ENCODE results near the gene HIVEP3.

The HIVEP3 gene

GRCh38 chr1:41720861-41721410 lies 197.8 kb downstream of the HIVEP3 start:
- H3K27ac ChIP-seq (replicated peaks) = no peak overlapping the region
- TF ChIP-seq CTCF (IDR thresholded peaks at IDR 0.05; ENCODE audit: insufficient read depth, low read length) = no peak
- no peak for TF ChIP-seq POLR2AphosphoS5 (IDR thresholded peaks at IDR 0.05; ENCODE audit: low read depth)
- no peak for TF ChIP-seq SPI1 (IDR thresholded peaks at IDR 0.05; ENCODE audit: borderline replicate concordance, low read depth)
- TF ChIP-seq REST (IDR thresholded peaks at IDR 0.05; ENCODE audit: insufficient replicate concordance, low read depth) = no peak
- no peaks in the 10 kb centered on the region for H3K27me3 ChIP-seq (ENCODE audit: insufficient read depth, poor library complexity, severe bottlenecking)
- no peak overlapping the region for H3K4me3 ChIP-seq (replicated peaks; ENCODE audit: insufficient read depth, low read length)
- DNase-seq (ENCODE audit: low read depth in 1 of 2, low spot score in 1 of 2) = no peak

- no peak overlapping the region for H3K4me3 ChIP-seq (replicated peaks; ENCODE audit: insufficient read depth, low read length)
- H3K27ac ChIP-seq (replicated peaks) = no peak overlapping the region
- TF ChIP-seq GABPA (IDR thresholded peaks at IDR 0.05; ENCODE audit: low read depth) = no peak
- no peak for TF ChIP-seq REST (IDR thresholded peaks at IDR 0.05; ENCODE audit: insufficient replicate concordance, low read depth)
- TF ChIP-seq SPI1 (IDR thresholded peaks at IDR 0.05; ENCODE audit: borderline replicate concordance, low read depth) = no peak
- TF ChIP-seq CTCF (IDR thresholded peaks at IDR 0.05; ENCODE audit: insufficient read depth, low read length) = no peak
- DNase-seq (ENCODE audit: low read depth in 1 of 2, low spot score in 1 of 2) = no peak
- no peaks in the 10 kb centered on the region for H3K27me3 ChIP-seq (ENCODE audit: insufficient read depth, poor library complexity, severe bottlenecking)
Measured at GRCh38 chr1:41719590-41719989, 199.1 kb downstream of the HIVEP3 start.

DNA sequence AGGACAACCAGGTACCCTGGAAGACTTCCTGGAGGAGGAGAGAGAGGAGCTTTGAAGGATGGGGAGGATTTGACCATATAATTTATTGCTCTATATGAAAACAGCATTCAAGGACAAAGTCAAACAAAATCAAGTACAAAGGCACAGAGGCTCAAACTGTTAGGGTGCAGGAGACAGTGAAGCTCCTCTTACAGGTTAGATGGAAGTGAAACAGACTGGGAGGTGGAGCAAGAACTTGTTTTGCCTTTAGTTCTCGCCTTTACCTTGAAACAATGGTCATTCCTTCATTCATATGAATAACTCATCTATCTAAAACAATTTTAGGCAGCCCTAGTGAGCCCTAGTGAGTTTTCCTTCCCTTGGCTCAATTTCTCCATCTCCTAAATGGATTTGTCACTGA lies 199.6 kb downstream of the HIVEP3 start:
- H3K4me3 ChIP-seq (replicated peaks; ENCODE audit: insufficient read depth, low read length) = no peak overlapping the region
- TF ChIP-seq POLR2AphosphoS5 (IDR thresholded peaks at IDR 0.05; ENCODE audit: low read depth) = no peak
- no peak for DNase-seq (ENCODE audit: low read depth in 1 of 2, low spot score in 1 of 2)
- no peaks in the 10 kb centered on the region for H3K27me3 ChIP-seq (ENCODE audit: insufficient read depth, poor library complexity, severe bottlenecking)
- no peak overlapping the region for H3K27ac ChIP-seq (replicated peaks)

GRCh38 chr1:41718497-41718896 lies 200.2 kb downstream of the HIVEP3 start:
- no peak for TF ChIP-seq REST (IDR thresholded peaks at IDR 0.05; ENCODE audit: insufficient replicate concordance, low read depth)
- Histone ChIP-seq H3K4me3 (replicated peaks; ENCODE audit: insufficient read depth, low read length) (no peak overlapping the region), H3K27ac (replicated peaks) (no peak overlapping the region), H3K27me3 (ENCODE audit: insufficient read depth, poor library complexity, severe bottlenecking) (no peaks in the 10 kb centered on the region)
- no peak for DNase-seq (ENCODE audit: low read depth in 1 of 2, low spot score in 1 of 2)
